NCI-H2029 (cell line): ENCODE results near the gene FHIT.
"Not testable (repeated sequence)": the region's sequence is repeated elsewhere in the genome, so short reads cannot be mapped to it uniquely, and the experiment has no call there.

ENCODE experiments used
- DNase-seq: peaks from one replicate; lab custom pipeline; 2025; lab: John Stamatoyannopoulos, UW

FHIT gene

DNA sequence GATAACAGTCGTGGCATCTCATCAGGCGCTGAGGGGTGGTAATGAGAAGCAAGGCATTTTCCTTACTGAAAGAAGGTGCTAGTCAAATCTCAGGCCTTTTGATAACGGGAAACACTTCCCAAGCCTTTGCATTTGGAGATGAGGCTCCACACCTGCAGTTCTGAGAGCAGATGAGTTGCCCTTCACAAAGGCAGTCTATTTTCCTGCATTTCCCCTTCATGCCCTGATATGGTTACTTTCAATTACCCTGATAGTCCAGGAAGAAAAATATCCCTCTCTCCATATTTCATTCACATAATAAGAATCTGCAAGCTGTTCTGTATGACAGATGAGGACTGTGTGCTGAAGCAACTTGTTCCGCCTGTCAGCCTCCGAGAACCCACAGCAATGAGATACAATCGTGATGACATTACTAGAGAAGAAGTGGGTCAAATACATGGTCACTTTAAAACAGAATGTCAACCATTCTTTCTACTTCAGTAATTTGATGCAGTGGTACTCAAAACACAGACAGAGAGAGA, 25.0 kb downstream of the FHIT start:
- no peak for DNase-seq

DNA sequence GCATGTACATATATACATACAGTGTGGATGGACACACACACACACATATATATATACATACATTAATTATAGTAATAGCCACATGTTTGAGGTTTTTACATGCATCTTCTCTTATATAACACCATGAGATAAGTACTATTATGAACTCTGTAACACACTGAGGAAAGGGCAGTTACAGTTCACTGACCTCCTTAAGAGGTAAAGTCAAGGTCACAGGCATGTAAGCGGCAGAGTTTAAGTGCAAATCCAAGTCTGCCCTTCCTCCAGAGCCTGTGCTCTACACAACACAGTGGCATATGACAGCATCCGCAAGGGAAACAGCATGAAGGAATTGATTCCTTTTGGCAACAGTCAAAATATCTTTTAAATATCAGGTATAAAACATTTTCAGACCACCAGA, 26.4 kb downstream of the FHIT start:
- no peak for DNase-seq

- DNase-seq: no peak
These were observed 27.8 kb downstream of the FHIT start for GRCh38 chr3:61223451-61223850.

DNA sequence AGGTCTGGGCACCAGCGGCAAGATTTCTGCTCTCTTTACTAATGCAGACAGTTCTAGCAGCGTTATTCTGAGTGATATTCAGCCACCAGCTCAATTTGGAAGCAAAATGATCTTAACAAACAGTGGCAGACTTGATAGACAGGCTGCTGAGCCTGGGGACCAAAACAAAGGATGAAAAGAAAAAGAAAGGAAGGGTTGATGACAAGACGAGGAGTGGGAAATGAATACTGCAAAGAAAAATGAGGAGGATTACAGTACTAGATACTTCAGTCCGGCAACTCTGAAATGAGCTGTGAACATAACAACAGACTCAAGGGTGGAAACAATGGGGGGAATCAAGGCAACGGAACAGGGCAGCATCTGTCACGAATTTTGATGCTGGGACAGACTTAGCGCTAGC, 28.8 kb downstream of the FHIT start:
- DNase-seq: no peak

GRCh38 chr3:61221759-61222362, 29.4 kb downstream of the FHIT start:
- no peak for DNase-seq

GRCh38 chr3:61218504-61218903, 32.7 kb downstream of the FHIT start:
- no peak for DNase-seq

- not testable (repeated sequence) for DNase-seq
These were observed 35.1 kb downstream of the FHIT start for GRCh38 chr3:61216171-61216570.

GRCh38 chr3:61202086-61202485, 49.2 kb downstream of the FHIT start:
- no peak for DNase-seq

DNA sequence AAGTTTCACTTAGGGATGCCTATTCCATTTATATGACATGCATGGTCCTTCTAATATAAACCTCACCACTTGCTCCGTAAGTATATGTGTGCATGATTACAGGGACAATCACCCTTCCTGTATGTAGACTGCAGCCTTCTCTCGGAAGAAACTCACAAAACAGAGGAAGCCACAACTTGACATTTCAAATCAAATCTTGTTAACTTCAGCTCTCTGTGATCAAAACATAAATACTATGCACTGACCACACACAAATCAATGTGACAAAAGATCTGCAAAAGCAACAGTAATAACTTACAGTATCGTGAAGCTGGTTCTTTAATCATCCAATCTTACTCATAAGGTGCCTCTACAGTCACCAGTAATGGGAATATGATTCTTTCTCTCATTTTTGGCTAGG, 50.2 kb downstream of the FHIT start:
- DNase-seq: no peak

DNA sequence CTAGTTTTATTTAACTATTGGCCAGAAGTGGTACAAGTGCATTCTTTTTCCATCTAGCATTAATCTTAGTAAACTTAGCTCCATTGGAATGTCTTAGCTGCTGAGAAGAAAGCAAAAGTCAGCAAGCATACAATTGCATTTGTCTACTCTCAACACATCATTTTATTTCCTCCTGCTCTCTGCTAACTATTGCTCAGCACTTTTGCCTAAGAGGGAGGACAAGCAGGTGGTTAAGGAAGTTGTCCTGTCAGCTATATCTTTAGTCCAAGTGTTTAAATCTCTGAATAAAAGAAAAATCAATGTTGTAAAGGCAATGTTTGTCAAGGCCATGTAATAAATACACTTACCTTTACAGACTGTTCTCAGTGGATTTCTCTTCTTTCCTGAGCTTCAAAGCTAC, 51.0 kb downstream of the FHIT start:
- DNase-seq: no peak

- DNase-seq: no peak
These were observed 51.4 kb downstream of the FHIT start for GRCh38 chr3:61199843-61200242.

- DNase-seq: no peak
These were observed 56.2 kb downstream of the FHIT start for GRCh38 chr3:61194892-61195538.

DNA sequence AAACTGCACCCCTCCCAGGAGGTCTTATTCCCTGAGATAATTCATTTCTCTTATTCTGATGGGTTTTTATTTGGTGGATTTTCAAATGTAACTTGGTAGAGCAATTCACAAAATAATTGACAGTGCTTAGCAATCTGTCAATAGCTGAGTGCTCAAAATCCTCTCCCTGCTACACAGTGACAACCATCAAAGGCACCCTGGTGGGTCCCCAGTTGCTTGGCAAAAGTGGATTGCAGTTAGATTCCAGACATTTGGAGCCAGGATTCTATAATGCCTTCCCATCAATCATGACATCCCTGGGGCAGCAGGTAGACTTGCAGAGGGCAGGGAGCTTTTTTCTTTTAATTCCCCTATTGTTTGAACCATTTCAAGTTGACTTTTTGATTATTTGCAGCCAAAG, 59.0 kb downstream of the FHIT start:
- DNase-seq: no peak

- DNase-seq: not testable (repeated sequence)
These were observed 61.0 kb downstream of the FHIT start for GRCh38 chr3:61190205-61190604.

- DNase-seq: no peak
These were observed 65.2 kb downstream of the FHIT start for GRCh38 chr3:61186030-61186429.

GRCh38 chr3:61184956-61185355, 66.3 kb downstream of the FHIT start:
- DNase-seq: no peak

DNA sequence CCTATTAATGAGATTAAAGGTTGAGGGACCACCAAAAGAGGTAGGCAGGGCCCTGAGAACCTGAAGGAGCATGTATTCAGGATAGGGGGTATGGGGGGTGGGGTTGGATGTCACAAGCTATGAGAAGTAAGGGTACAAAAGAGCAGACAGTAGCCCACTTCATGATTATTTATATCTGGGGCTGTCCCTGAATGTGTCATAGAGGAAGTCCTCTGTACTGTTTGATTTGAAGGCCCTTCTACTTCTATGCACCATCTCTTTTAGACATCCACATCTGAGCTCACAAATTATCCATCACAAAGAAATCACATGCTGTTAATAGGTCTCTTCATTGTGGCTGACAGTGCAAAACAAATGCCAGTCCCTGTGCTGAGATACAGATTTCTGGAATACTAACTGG, 68.6 kb downstream of the FHIT start:
- DNase-seq: no peak

DNA sequence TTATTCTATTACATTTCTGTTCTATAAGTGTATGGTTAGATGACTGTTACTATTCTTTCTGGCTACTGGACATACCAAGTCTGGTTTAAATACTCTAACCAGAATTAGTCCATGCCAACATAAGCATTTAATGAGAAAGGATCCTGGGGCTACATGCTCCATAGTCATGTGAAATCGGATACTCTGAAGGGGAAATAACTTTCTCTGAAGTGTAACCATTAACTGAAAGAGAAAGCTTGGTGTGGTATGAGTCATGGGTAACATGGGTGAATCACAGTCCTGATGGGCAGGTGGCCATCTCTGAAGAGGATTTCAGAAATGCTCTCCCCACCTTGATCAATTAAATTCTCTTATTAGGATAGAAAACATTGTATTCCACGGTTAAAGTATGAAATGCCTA, 69.4 kb downstream of the FHIT start:
- DNase-seq: peak; percentile 4

- DNase-seq: no peak
These were observed 71.0 kb downstream of the FHIT start for GRCh38 chr3:61180206-61180605.

- DNase-seq: no peak
These were observed 73.1 kb downstream of the FHIT start for GRCh38 chr3:61178167-61178566.

- no peak for DNase-seq
These were observed 73.8 kb downstream of the FHIT start for GRCh38 chr3:61177450-61177849.

GRCh38 chr3:61173676-61174075, 77.6 kb downstream of the FHIT start:
- no peak for DNase-seq

DNA sequence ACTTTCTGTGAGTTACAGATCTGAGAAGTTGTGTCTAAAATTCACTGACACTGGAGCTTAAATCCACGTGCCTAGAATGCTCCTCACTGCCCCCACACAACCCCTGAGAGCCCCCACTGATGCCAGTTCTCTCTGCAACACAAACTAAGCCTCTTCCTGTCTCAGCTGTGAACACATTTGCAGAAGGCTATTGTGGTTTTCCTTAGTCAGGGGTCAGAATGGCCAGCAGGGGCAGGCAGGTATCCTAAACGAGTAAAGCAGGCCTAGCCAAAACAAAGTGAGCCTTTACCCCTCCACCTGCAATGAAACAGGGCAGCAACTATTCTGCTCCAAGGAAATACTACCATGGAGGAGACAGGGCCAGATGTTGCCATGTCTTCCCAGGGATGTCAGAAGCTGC, 78.6 kb downstream of the FHIT start:
- no peak for DNase-seq

DNA sequence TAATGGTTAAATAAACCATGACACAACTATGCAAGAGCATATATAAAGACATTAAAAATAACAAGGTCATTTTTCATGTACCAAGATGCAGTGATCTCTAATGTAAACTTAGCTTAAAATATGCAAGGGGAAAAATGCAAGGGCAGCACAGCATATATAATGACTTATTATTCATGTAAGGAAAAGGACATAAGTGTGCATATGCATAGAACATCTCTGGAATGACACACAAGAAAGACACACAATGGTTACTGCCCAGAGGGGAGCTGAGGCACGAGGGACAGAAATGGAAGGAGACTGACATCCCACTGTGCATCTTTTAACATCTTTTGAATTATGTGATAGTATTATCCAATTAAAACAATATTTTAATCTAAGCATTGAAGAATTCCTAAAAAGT, 79.0 kb downstream of the FHIT start:
- no peak for DNase-seq
